Activated T-cell treated with anti-CD3 and anti-CD28 coated beads, Interleukin-2, amount 50 U/mL, for 4 hours (primary cell): Measurements from ENCODE around the gene ADAMTS6. TPM values are rescaled to one million over a fixed set of nuclear protein-coding genes. Genes with fewer than 3 reads are reported as not detected.

Experiments used
- ATAC-seq, 2 donors: fragments of 200-7000 bp; cut with Tn5 transposase; one replicate each; pipeline ENCODE4 v1.10.0; 2021
- DNase-seq: peaks from one replicate; pipeline ENCODE4 v3.0.0-alpha.2; 2020
- H3K27me3 Mint-ChIP-seq: one replicate; pipeline ENCODE4 v1.8.0; 2021; ENCODE audit warnings: low read depth, mixed read lengths
- H3K36me3 Mint-ChIP-seq: one replicate; pipeline ENCODE4 v1.8.0; 2022; ENCODE audit warnings: mixed read lengths; ENCODE audit not compliant: insufficient read depth
- H3K4me1 Mint-ChIP-seq: one replicate; pipeline ENCODE4 v1.8.0; 2021; ENCODE audit warnings: low read depth, mixed read lengths
- H3K4me3 Mint-ChIP-seq: one replicate; pipeline ENCODE4 v1.8.0; 2021; ENCODE audit warnings: mild to moderate bottlenecking, moderate library complexity, mixed read lengths
- H3K9me3 Mint-ChIP-seq: one replicate; pipeline ENCODE4 v1.8.0; 2021; ENCODE audit warnings: mixed read lengths
- total RNA-seq, 3 donors: library from RNA; stranded (reverse); gene quantifications; one replicate each; pipeline ENCODE4 v1.2.1, GENCODE V29; 2021

ADAMTS6 gene
- total RNA-seq, 3 donors from 2014 or later = 0.27 to 0.63 (median 0.61) TPM

DNA sequence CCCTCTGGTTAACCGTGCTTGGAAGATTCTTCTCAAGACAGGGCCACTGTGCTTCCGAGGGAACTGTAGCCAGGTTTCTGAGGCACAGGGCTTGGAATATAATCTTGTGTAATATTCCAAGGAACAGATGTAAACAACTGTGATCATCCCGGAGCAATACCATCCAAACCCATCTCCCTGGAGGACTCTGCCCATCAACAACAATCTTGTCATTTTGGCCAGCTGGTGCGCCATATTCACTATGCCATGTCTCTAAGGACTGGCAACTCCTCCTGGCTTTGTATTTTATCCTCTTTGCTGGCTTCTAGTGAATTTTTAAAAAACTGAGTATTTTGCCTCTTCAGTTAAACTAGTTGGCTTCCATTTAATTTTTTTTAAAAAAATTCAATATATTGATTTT is 349.3 kb downstream of the ADAMTS6 start:
- Mint-ChIP-seq H3K9me3 (no peaks in the 10 kb centered on the region), H3K4me1 (no peaks in the 10 kb centered on the region), H3K4me3 (no peak overlapping the region), H3K36me3 (no peaks in the 10 kb centered on the region), H3K27me3 (no peaks in the 10 kb centered on the region)
- ATAC-seq (no peak), DNase-seq (no peak)

DNA sequence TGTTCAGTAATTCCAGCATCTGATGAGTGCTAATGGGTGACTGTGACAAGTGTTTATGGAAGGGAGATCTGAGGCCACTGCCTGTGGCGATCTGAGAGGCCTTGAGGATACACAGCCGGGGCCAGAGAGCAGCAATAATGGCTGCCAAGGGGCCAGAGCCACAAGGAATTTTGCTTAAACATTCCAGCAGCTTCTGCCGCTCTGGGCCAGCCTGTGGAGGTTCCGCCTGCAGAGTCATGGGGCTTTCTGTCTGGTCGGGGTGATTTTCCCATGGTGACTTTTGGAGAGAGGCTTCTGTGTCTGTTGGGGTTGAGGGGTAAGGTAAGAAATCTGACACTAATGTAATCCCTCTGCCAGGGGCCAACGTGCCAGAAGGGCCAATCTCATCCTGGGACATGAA is 353.5 kb downstream of the ADAMTS6 start:
- Mint-ChIP-seq H3K9me3 (no peaks in the 10 kb centered on the region), H3K4me1 (no peaks in the 10 kb centered on the region), H3K4me3 (no peak overlapping the region), H3K27me3 (no peaks in the 10 kb centered on the region), H3K36me3 (no peaks in the 10 kb centered on the region)
- DNase-seq (no peak), ATAC-seq (no peak)

DNA sequence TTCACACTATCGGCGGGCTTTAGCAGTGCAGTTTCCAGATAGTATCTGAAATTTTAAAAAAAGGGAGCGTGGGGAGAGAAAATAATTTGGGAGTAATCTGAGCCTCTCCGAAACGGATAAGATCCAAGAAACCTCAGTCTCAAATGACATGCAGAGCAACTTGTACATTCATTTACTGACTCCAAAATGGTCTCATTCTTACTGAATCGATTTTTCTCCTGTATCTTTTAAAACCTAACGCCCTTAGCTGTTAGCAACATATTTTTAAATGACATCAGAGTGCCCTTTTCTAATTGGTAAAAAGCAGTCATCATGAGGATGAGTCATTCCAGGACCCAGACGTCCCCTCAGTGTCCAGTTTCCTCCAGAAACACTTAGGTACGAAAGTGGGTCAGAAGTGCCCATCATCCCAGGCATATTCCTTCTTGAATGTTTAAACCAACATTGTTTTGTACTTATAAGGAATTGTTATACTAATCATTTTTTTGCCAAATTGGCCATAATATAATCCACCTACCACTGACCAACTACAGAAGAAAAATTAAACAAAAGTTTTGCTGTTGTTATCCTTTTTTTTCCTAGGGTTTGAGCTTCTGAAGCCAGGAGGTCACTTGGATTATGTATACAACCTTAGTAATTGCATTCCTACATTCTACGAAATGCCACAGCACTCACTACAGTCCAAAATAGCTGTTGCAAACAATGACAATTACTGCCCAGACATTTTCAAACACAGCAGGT is 354.4 kb downstream of the ADAMTS6 start:
- H3K36me3 Mint-ChIP-seq = no peaks in the 10 kb centered on the region
- H3K4me3 Mint-ChIP-seq = no peak overlapping the region
- no peaks in the 10 kb centered on the region for H3K4me1 Mint-ChIP-seq
- ATAC-seq (no peak), DNase-seq (no peak)
- no peaks in the 10 kb centered on the region for H3K27me3 Mint-ChIP-seq
- no peaks in the 10 kb centered on the region for H3K9me3 Mint-ChIP-seq

DNA sequence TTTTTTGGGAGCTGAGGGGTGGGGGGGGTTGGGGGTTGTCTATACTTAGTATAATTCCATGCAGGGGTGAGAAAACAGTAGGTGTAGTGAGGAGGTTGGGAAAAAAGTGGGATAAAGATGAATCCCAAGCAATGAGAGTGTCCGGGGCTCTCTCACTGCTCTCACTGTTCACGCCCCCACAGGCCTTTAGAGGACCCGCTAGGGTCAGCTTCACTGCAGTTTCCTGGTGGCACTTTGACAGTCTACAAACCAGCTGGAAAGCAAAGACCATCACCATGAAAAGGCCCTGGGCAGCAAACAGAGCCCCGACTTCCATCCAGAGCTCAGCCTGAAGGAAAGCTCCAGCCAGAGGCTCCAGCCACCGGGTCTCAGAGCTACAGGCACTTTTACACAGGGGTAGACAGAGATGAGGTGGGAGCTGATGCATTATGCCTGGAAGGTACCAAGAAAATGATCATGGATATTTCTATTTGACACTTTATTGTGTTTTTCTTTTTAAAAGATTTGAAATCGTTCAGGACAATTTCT is 355.1 kb downstream of the ADAMTS6 start:
- H3K27me3 Mint-ChIP-seq = no peaks in the 10 kb centered on the region
- DNase-seq = no peak
- no peaks in the 10 kb centered on the region for H3K4me1 Mint-ChIP-seq
- ATAC-seq = no peak
- no peaks in the 10 kb centered on the region for H3K9me3 Mint-ChIP-seq
- H3K4me3 Mint-ChIP-seq = no peak overlapping the region
- H3K36me3 Mint-ChIP-seq = no peaks in the 10 kb centered on the region

DNA sequence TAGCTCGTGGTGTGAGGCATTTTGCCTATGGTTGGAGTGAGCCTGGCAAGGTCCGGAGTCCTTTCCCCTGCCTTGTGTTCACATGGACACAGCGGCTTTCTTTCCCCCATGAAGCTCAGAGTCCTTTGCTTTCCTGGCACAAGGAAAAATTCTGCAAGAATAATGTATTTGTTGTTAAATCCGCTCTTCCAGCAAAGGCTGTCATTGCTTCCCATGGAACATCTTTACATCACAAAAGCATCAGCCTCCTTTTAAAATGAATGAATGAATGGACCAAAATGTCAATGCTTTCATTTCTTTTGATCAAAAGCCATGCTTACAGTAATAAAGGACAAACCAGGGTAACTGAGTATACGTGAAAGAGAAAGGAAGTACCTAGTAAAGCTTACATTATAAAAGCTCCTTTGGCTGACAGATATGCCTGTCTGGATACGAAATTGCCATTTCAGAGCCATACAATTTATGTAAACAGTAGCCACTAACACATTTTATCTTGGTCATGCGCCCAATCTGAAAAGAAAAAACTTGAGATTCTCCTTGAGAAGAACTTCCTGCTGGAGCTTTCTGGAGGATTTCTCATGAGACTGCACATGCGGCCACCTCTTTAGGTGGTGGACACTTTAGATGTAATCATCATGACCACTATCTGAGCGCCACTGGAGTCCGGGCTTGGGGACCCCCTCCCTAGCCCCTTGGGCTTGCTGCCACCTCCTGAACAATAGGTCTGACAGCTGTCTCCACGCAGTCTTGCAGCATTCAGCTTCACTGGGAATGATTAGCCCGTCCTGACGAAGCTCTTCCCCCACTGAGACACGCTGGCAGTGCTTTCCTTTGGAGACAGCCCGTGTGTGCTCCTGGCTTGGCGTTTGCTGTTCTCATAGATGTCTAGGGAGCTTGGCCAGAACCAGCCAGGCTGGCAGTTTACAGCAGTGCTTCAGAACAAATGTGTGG is 355.9 kb downstream of the ADAMTS6 start:
- ATAC-seq (no peak), DNase-seq (no peak)
- no peak overlapping the region for H3K4me3 Mint-ChIP-seq
- no peaks in the 10 kb centered on the region for H3K9me3 Mint-ChIP-seq
- H3K27me3 Mint-ChIP-seq = no peaks in the 10 kb centered on the region
- H3K36me3 Mint-ChIP-seq = no peaks in the 10 kb centered on the region
- no peaks in the 10 kb centered on the region for H3K4me1 Mint-ChIP-seq

DNA sequence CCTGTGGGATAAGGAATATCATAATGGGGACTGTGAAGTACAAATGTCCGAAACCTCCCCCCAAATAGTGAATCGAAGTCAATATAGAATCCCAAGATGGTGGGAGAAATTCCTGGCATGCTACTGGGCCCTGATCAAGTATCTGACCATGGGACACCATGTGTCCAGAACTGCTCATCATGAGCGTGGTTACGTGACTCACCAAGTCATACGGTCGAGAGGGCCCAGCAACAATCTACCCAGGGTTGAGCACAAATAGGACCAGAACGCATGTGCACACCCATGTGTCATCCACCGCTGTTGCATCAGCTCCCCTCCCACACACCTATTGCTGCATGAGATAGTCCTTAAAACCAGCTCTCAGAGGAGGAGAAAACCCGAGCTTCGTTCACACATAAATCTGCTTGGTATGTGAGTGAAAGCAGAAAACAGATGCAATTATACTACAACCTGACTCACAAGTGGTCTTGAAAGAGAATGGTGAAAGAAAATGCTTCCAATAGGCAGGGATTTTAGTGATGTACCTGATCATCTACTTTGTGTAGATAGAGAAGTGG is 359.8 kb downstream of the ADAMTS6 start:
- H3K36me3 Mint-ChIP-seq = peaks cover 2% of the 10 kb centered on the region
- H3K9me3 Mint-ChIP-seq = peaks cover 12% of the 10 kb centered on the region
- H3K4me3 Mint-ChIP-seq = no peak overlapping the region
- H3K27me3 Mint-ChIP-seq = no peaks in the 10 kb centered on the region
- H3K4me1 Mint-ChIP-seq = no peaks in the 10 kb centered on the region
- DNase-seq (no peak), ATAC-seq (no peak)

DNA sequence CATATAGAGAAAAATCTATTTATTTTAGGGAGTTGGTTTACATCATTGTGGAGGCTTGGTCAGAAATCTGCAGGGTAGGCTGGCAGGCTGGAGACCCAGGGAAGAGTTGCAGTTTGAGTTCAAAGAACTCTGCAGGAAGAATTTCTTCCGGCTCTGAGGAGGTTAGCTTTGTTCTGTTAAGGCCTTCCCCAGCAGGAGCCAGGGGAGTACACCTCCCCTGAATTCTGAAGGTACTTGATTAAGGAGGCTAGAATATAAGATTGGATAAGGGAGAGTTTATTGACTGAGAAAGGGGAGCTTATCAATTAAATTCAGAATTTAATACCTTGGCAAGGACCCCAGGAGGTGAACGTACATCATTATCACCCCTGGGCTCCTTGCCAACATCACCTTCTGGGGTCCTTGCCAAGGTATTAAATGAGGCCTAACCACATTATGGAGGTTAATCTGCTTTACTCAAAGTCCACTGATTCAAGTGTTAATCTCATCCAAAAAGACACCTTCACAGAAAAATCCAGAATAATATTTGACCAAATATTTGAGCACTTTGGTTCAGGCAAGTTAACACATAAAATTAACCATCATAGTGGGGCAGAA is 361.3 kb downstream of the ADAMTS6 start:
- Mint-ChIP-seq H3K4me3 (no peak overlapping the region), H3K36me3 (peaks cover 2% of the 10 kb centered on the region)
- DNase-seq = no peak

DNA sequence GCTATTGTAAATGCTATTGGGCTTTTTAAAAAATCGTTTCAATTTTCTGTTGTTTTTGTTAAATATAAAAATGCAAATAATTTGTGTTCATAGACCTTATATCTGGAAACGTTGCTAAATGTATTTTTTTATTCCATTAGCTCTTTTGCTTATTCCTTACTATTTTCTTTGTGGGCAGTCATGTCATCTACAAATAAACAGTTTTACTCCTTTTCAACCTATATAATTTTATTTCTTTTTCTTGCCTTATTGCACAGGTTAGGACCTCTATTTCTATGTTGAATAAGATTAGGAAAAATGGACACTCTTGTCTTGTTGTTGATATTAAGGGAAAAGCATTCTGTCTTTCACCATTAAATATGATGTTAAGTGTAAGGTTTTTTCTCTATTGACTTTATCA is 364.2 kb downstream of the ADAMTS6 start:
- Mint-ChIP-seq H3K27me3 (no peaks in the 10 kb centered on the region), H3K4me1 (no peaks in the 10 kb centered on the region), H3K9me3 (peaks cover 13% of the 10 kb centered on the region), H3K4me3 (no peak overlapping the region), H3K36me3 (peaks cover 2% of the 10 kb centered on the region)
- DNase-seq (no peak), ATAC-seq (no peak)

More for the DNA sequence above, 361.3 kb downstream of the ADAMTS6 start:
- Mint-ChIP-seq H3K27me3 (no peaks in the 10 kb centered on the region), H3K4me1 (no peaks in the 10 kb centered on the region), H3K9me3 (peaks cover 13% of the 10 kb centered on the region)
- ATAC-seq = no peak

DNA sequence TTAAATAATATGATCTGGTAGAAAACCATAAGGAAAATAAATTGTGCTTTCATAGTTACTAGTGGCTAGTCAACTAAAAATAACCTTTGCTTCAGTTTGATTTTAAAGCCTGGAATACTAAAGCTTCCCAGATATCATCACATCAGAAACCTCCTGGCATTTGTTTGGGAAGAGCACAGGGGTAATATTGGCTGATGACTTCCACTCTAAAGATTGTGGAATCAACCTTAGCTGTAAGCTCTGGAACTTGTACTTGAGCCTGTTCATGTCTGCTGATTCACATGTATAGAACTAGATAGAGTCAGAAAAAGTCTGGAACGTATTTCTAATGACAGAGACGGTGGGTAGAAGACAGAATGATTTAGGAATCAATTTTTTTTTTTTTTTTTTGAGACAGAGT is 367.9 kb downstream of the ADAMTS6 start:
- DNase-seq (no peak), ATAC-seq (no peak)
- Mint-ChIP-seq H3K9me3 (peaks cover 13% of the 10 kb centered on the region), H3K4me3 (no peak overlapping the region), H3K27me3 (peaks cover 6% of the 10 kb centered on the region), H3K36me3 (peaks cover 2% of the 10 kb centered on the region), H3K4me1 (no peaks in the 10 kb centered on the region)

DNA sequence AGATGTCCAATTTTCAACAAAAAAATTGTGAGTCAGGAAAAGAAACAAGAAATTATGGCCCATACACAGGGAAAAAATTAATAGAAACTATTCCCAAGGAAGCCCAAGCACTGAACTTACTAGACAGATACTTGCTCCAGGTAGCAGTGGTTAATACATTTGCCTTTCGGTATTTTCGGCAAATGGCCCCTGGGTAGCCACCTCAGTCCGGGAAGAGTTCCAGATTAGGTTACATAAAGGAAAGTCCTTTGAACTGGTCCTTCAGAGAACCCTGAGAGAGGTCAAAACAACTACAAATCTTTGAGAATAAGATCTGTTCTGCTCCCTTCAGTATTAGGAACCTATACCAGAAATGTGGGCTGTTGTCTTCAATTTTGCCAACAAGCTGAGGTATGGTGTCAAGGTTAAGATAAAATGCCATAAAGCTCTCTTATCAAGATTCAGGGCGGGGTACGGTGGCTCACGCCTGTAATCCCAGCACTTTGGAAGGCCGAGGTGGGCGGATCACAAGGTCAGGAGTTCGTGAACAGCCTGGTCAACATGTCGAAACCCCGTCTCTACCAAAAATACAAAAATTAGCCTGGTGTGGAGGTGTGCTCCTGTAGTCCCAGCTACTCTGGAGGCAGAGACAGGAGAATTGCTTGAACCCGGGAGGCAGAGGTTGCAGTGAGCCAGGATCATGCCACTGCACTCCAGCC is 369.6 kb downstream of the ADAMTS6 start:
- no peak for ATAC-seq
- H3K4me1 Mint-ChIP-seq = no peaks in the 10 kb centered on the region
- H3K4me3 Mint-ChIP-seq = no peak overlapping the region
- no peaks in the 10 kb centered on the region for H3K36me3 Mint-ChIP-seq
- DNase-seq = no peak
- H3K27me3 Mint-ChIP-seq = peaks cover 6% of the 10 kb centered on the region
- peaks cover 2% of the 10 kb centered on the region for H3K9me3 Mint-ChIP-seq

DNA sequence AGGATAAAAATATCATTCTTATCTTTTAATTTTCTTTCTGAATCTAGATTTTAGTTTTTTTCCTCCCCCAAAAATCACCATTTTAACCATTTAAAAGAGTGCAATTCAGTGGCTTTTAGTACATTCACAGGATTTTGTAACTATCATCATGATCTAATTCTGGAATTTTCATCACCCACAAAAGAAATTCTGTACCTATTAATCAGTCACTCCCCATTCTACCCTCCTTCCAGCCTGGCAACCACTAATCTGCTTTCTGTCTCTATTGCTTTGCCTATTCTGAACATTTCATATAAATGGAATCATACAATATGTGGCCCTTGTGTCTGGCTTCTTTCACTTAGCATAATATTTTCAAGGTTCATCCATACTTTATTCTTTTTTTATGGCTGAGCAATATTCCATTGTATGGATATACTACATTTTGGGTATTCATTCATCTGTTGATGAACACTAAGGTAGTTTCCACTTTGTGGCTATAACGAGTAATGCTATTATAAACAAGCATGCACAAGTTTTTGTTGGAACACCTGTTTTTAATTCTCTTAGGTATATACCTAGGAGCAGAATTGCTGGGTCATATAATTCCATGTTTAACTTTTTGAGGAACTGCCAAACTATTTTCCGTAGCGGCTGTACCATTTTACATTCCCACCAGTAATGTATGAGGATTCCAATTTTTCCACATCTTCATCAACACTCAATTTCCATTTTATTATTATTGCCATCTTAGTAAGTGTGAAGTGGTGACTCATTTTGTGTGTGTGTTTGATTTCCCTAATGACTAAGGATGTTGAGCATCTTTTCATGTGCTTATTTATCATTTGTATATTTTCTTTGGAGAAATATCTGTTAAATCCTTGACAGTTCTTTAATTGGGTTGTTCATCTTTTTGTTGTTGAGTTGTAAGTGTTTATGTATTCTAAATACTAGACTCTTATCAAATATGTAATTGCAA is 372.7 kb downstream of the ADAMTS6 start:
- Mint-ChIP-seq H3K4me3 (no peak overlapping the region), H3K4me1 (peaks cover 12% of the 10 kb centered on the region), H3K27me3 (peaks cover 6% of the 10 kb centered on the region), H3K9me3 (no peaks in the 10 kb centered on the region), H3K36me3 (no peaks in the 10 kb centered on the region)
- DNase-seq = no peak
- ATAC-seq = no peak

DNA sequence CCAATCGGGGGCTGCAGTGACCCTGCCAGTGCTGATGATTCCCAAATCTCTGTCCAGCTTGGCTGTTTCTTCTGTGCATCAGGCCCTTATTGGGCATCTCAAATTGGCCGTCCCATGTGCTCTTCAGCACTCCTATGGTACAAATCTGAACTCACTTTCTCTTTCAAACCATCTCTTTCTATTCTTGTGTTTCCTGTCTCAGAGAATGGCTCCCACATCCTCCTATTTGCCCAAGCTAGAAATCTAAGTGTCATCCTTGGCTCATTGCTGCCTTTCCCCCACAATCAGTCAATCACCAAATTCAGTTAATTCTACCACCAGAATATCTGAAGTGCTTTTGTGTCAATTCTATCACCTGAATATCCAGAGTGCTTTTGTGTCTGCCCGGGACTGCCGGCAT is 376.4 kb downstream of the ADAMTS6 start:
- DNase-seq = no peak
- no peak for ATAC-seq
- no peaks in the 10 kb centered on the region for H3K36me3 Mint-ChIP-seq
- no peak overlapping the region for H3K4me3 Mint-ChIP-seq
- H3K4me1 Mint-ChIP-seq = peaks cover 28% of the 10 kb centered on the region
- peaks cover 3% of the 10 kb centered on the region for H3K27me3 Mint-ChIP-seq
- no peaks in the 10 kb centered on the region for H3K9me3 Mint-ChIP-seq

DNA sequence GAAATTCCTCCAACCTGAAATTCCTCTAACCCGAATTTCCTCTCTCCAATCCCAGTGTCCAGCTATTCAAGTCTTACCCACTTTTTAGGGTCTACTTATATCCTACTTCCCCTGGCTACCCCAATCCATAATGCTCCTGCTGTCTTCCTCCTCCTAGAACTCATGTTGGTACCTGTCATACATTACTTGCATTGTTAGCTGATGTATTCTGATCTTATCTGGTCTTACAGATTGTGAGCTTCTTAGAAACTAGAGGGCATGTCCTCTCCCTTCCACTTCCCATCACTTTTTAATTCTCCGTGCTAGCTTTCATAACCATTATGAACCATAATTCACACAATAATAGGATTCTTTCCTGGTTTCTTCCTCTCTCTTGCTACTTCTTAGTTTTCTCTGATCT is 376.9 kb downstream of the ADAMTS6 start:
- DNase-seq = no peak
- H3K9me3 Mint-ChIP-seq = no peaks in the 10 kb centered on the region
- no peaks in the 10 kb centered on the region for H3K36me3 Mint-ChIP-seq
- H3K4me3 Mint-ChIP-seq = no peak overlapping the region
- peaks cover 28% of the 10 kb centered on the region for H3K4me1 Mint-ChIP-seq
- H3K27me3 Mint-ChIP-seq = no peaks in the 10 kb centered on the region
- no peak for ATAC-seq
